ENCODE results near the gene CPB1. TPM values are rescaled to one million over a fixed set of nuclear protein-coding genes. Genes with fewer than 3 reads are reported as not detected.

CPB1 gene
- total and polyA plus RNA-seq, 2 donors (not counting 1 experiment from before 2014, with no cell fraction given), result not detected

GRCh38 chr3:148865049-148865448 lies 37.4 kb downstream of the CPB1 start, which contains the start of gene CPA3:
Gene CPA3, plus strand, starts transcription at chr3:148865296. Its CDS starts 12 bp downstream, at chr3:148865308.
- TF ChIP-seq CTCF (IDR thresholded peaks at IDR 0.05) (no peak), EZH2 (IDR thresholded peaks at IDR 0.05; ENCODE audit: borderline replicate concordance, insufficient read depth, low read depth, low read length, poor library complexity, severe bottlenecking) (no peak)
- no peaks in the 10 kb centered on the region for H3K79me2 ChIP-seq (ENCODE audit: control insufficient read depth, insufficient read depth, low read length)
- DNase-seq, result no peak
- no peak within 1 kb of the TSS for H3K27ac ChIP-seq (ENCODE audit: low read length in 2 of 2)
- peaks cover 0 to 4% (median 0%) of the 10 kb centered on the region in 4 experiments for H3K27me3 ChIP-seq (replicated peaks in 1 of 4; ENCODE audit: control extremely low read depth in 1 of 4, control insufficient read depth in 3 of 4, insufficient read depth in 4 of 4, low read length in 3 of 4)
- H3K4me2 ChIP-seq (replicated peaks; ENCODE audit: low read depth, low read length, poor library complexity, severe bottlenecking), result no peak within 1 kb of the TSS
- no peak within 1 kb of the TSS for H3K4me3 ChIP-seq (ENCODE audit: control extremely low read depth in 1 of 5, extremely low read depth in 1 of 5, insufficient read depth in 1 of 5, low read depth in 2 of 5, low read length in 4 of 5)
- Mint-ChIP-seq H3K4me3 (no peak within 1 kb of the TSS), H3K4me1 (no peaks in the 10 kb centered on the region), H3K27me3 (peaks cover 29% of the 10 kb centered on the region), H3K27ac (no peak within 1 kb of the TSS), H3K9me3 (ENCODE audit: insufficient read depth) (no peaks in the 10 kb centered on the region)
- no peak for ATAC-seq (ENCODE audit: low read depth)
- no peaks in the 10 kb centered on the region for H4K20me1 ChIP-seq (ENCODE audit: control insufficient read depth, insufficient read depth, low read length, poor library complexity, severe bottlenecking)
- H3K9me3 ChIP-seq (ENCODE audit: control extremely low read depth in 1 of 3, control insufficient read depth in 2 of 3, insufficient read depth in 1 of 3, low read length in 2 of 3), result no peaks in the 10 kb centered on the region
- CTCF ChIA-PET, result interaction anchor here (0.7 kb wide), 1 partner anchor 1153 kb away, joined by 3 read pairs; no protein-coding TSS in a partner anchor
- H3K4me1 ChIP-seq (ENCODE audit: control insufficient read depth in 2 of 2, insufficient read depth in 2 of 2, low read length in 2 of 2), result no peaks in the 10 kb centered on the region
- intact Hi-C loops (cut with micrococcal nuclease), result no loop called here
- POLR2A ChIA-PET, result no interaction called here
- H3K36me3 ChIP-seq (replicated peaks in 1 of 2; ENCODE audit: control extremely low read depth in 1 of 2, control insufficient read depth in 1 of 2, extremely low read depth in 1 of 2, insufficient read depth in 2 of 2, low read length in 1 of 2), result no peaks in the 10 kb centered on the region
- WGBS (ENCODE audit: insufficient coverage), result no CpG with 5 or more reads among the region's 1 CpG
- no peak within 1 kb of the TSS for H2AFZ ChIP-seq (ENCODE audit: insufficient read depth, low read depth, low read length, poor library complexity, severe bottlenecking)
- H3K9ac ChIP-seq (ENCODE audit: low read length), result no peak within 1 kb of the TSS

DNA sequence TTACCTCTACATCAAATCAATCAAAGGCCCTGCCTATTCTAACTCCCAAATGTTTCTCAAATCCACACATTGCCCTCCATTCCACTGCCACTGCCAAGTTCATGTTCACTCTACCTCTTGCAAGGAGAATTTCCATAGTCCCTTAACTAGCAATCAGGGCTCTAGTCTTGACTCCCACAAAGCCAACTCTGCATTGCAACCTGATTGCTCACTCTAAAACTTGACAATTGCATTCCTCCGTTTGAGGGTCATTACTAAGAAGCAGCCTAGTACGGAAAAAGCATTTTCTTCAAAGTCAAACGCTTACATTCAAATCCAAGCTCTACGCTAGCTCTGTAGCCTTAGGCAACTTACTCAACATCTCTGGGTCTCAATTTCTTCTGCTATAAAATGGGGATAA lies 38.6 kb downstream of the CPB1 start:
- Histone ChIP-seq H3K27ac (ENCODE audit: low read length in 2 of 2) (no peak overlapping the region), H3K79me2 (ENCODE audit: control insufficient read depth, insufficient read depth, low read length) (no peaks in the 10 kb centered on the region), H3K4me1 (ENCODE audit: control insufficient read depth in 2 of 2, insufficient read depth in 2 of 2, low read length in 2 of 2) (no peaks in the 10 kb centered on the region), H3K36me3 (replicated peaks in 1 of 2; ENCODE audit: control extremely low read depth in 1 of 2, control insufficient read depth in 1 of 2, extremely low read depth in 1 of 2, insufficient read depth in 2 of 2, low read length in 1 of 2) (no peaks in the 10 kb centered on the region), H2AFZ (ENCODE audit: insufficient read depth, low read depth, low read length, poor library complexity, severe bottlenecking) (no peak overlapping the region), H3K27me3 (replicated peaks in 1 of 4; ENCODE audit: control extremely low read depth in 1 of 4, control insufficient read depth in 3 of 4, insufficient read depth in 4 of 4, low read length in 3 of 4) (peaks cover 0 to 4% (median 0%) of the 10 kb centered on the region in 4 experiments), H3K4me2 (replicated peaks; ENCODE audit: low read depth, low read length, poor library complexity, severe bottlenecking) (no peak overlapping the region), H3K4me3 (ENCODE audit: control extremely low read depth in 1 of 5, extremely low read depth in 1 of 5, insufficient read depth in 1 of 5, low read depth in 2 of 5, low read length in 4 of 5) (no peak overlapping the region), H3K9ac (ENCODE audit: low read length) (no peak overlapping the region), H3K9me3 (ENCODE audit: control extremely low read depth in 1 of 3, control insufficient read depth in 2 of 3, insufficient read depth in 1 of 3, low read length in 2 of 3) (no peaks in the 10 kb centered on the region), H4K20me1 (ENCODE audit: control insufficient read depth, insufficient read depth, low read length, poor library complexity, severe bottlenecking) (no peaks in the 10 kb centered on the region)
- no peaks in the 10 kb centered on the region for H3K4me1 Mint-ChIP-seq
- no peak for DNase-seq
- 100% methylated on average over 2 of the region's 4 CpGs for WGBS (ENCODE audit: insufficient coverage)
- H3K9me3 Mint-ChIP-seq (ENCODE audit: insufficient read depth), result no peaks in the 10 kb centered on the region
- intact Hi-C loops (cut with micrococcal nuclease), result no loop called here
- H3K27me3 Mint-ChIP-seq, result peaks cover 24% of the 10 kb centered on the region
- TF ChIP-seq EZH2 (IDR thresholded peaks at IDR 0.05; ENCODE audit: borderline replicate concordance, insufficient read depth, low read depth, low read length, poor library complexity, severe bottlenecking), result no peak
- TF ChIP-seq CTCF (IDR thresholded peaks at IDR 0.05), result no peak
- CTCF ChIA-PET, result interaction anchor here (0.8 to 1.3 kb wide), 2 partner anchors 13 to 21 kb away, joined by 3 read pairs; no protein-coding TSS in a partner anchor
- POLR2A ChIA-PET, result no interaction called here
- no peak for ATAC-seq (ENCODE audit: low read depth)
- H3K27ac Mint-ChIP-seq, result no peak overlapping the region
- H3K4me3 Mint-ChIP-seq, result no peak overlapping the region
